Type B pancreatic cell (in vitro differentiated cells): Measurements from ENCODE around the gene CCDC80. TPM values are rescaled to one million over a fixed set of nuclear protein-coding genes. Genes with fewer than 3 reads are reported as not detected.

ENCODE experiments used
- DNase-seq: peaks from one replicate; pipeline ENCODE4 v3.0.0; 2021; ENCODE audit warnings: mixed read lengths; ENCODE audit not compliant: unreplicated experiment; ENCODE audit errors: extremely low spot score
- H3K27ac Mint-ChIP-seq: 2 replicates; pipeline ENCODE4 v1.8.0; 2021; ENCODE audit warnings: mild to moderate bottlenecking, mixed read lengths
- H3K27me3 Mint-ChIP-seq: 2 replicates; pipeline ENCODE4 v1.8.0; 2021; ENCODE audit warnings: mixed read lengths
- H3K36me3 Mint-ChIP-seq: 2 replicates; pipeline ENCODE4 v1.8.0; 2021; ENCODE audit warnings: mixed read lengths
- H3K4me1 Mint-ChIP-seq: one replicate; pipeline ENCODE4 v1.8.0; 2021; ENCODE audit warnings: mixed read lengths; ENCODE audit not compliant: unreplicated experiment
- H3K4me3 Mint-ChIP-seq: 2 replicates; pipeline ENCODE4 v1.8.0; 2021; ENCODE audit warnings: mild to moderate bottlenecking, mixed read lengths
- H3K9me3 Mint-ChIP-seq: 2 replicates; pipeline ENCODE4 v1.8.0; 2021; ENCODE audit warnings: mixed read lengths
- CTCF ChIP-seq: fragments of 200-600 bp; sonication (generic); conservative IDR thresholded peaks from 2 replicates; pipeline ENCODE4 v1.5.0; 2021; ENCODE audit warnings: antibody characterized with exemption, mild to moderate bottlenecking
- total RNA-seq: library from RNA; stranded (reverse); gene quantifications from 2 replicates; pipeline ENCODE4 v1.2.1, GENCODE V29; 2021; ENCODE audit warnings: low replicate concordance

Gene CCDC80
- total RNA-seq, 1 donor from 2014 or later, result 174 TPM

GRCh38 chr3:112687616-112688015, 46.7 kb upstream of the CCDC80 start:
- H3K27me3 Mint-ChIP-seq, result no peaks in the 10 kb centered on the region
- no peak overlapping the region for H3K27ac Mint-ChIP-seq
- peaks cover 5% of the 10 kb centered on the region for H3K9me3 Mint-ChIP-seq
- H3K36me3 Mint-ChIP-seq, result no peaks in the 10 kb centered on the region
- DNase-seq, result no peak
- no peak overlapping the region for H3K4me3 Mint-ChIP-seq
- H3K4me1 Mint-ChIP-seq, result peaks cover 27% of the 10 kb centered on the region
- TF ChIP-seq CTCF, result no peak

- no peaks in the 10 kb centered on the region for H3K27me3 Mint-ChIP-seq
- TF ChIP-seq CTCF, result no peak
- no peak for DNase-seq
- no peaks in the 10 kb centered on the region for H3K36me3 Mint-ChIP-seq
- peaks cover under 1% of the 10 kb centered on the region for H3K9me3 Mint-ChIP-seq
- peaks cover 27% of the 10 kb centered on the region for H3K4me1 Mint-ChIP-seq
- no peak overlapping the region for H3K4me3 Mint-ChIP-seq
- H3K27ac Mint-ChIP-seq, result no peak overlapping the region
These were observed 46.3 kb upstream of the CCDC80 start for GRCh38 chr3:112687211-112687610.

- Mint-ChIP-seq H3K9me3 (no peaks in the 10 kb centered on the region), H3K4me1 (peaks cover 36% of the 10 kb centered on the region), H3K36me3 (no peaks in the 10 kb centered on the region), H3K27ac (no peak overlapping the region), H3K4me3 (no peak overlapping the region), H3K27me3 (no peaks in the 10 kb centered on the region)
- DNase-seq, result no peak
- TF ChIP-seq CTCF, result no peak
These were observed 45.2 kb upstream of the CCDC80 start for GRCh38 chr3:112685956-112686799.

- H3K27me3 Mint-ChIP-seq, result no peaks in the 10 kb centered on the region
- no peaks in the 10 kb centered on the region for H3K36me3 Mint-ChIP-seq
- H3K9me3 Mint-ChIP-seq, result no peaks in the 10 kb centered on the region
- TF ChIP-seq CTCF, result no peak
- no peak overlapping the region for H3K4me3 Mint-ChIP-seq
- H3K27ac Mint-ChIP-seq, result no peak overlapping the region
- DNase-seq, result no peak
- peaks cover 36% of the 10 kb centered on the region for H3K4me1 Mint-ChIP-seq
These were observed 44.5 kb upstream of the CCDC80 start for GRCh38 chr3:112685420-112685819.

GRCh38 chr3:112682361-112682760, 41.4 kb upstream of the CCDC80 start:
- H3K27me3 Mint-ChIP-seq, result no peaks in the 10 kb centered on the region
- no peak for DNase-seq
- no peak overlapping the region for H3K4me3 Mint-ChIP-seq
- H3K27ac Mint-ChIP-seq, result no peak overlapping the region
- peaks cover 32% of the 10 kb centered on the region for H3K4me1 Mint-ChIP-seq
- no peak for TF ChIP-seq CTCF
- no peaks in the 10 kb centered on the region for H3K9me3 Mint-ChIP-seq
- H3K36me3 Mint-ChIP-seq, result no peaks in the 10 kb centered on the region
